ENCODE data around the gene TBCK.

- TF ChIP-seq, protein P1, sequence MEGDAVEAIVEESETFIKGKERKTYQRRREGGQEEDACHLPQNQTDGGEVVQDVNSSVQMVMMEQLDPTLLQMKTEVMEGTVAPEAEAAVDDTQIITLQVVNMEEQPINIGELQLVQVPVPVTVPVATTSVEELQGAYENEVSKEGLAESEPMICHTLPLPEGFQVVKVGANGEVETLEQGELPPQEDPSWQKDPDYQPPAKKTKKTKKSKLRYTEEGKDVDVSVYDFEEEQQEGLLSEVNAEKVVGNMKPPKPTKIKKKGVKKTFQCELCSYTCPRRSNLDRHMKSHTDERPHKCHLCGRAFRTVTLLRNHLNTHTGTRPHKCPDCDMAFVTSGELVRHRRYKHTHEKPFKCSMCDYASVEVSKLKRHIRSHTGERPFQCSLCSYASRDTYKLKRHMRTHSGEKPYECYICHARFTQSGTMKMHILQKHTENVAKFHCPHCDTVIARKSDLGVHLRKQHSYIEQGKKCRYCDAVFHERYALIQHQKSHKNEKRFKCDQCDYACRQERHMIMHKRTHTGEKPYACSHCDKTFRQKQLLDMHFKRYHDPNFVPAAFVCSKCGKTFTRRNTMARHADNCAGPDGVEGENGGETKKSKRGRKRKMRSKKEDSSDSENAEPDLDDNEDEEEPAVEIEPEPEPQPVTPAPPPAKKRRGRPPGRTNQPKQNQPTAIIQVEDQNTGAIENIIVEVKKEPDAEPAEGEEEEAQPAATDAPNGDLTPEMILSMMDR (IDR thresholded peaks at IDR 0.05) = no peak
- TF ChIP-seq POLR2A (IDR thresholded peaks at IDR 0.05) = no peak
These were observed 1.8 kb upstream of the TBCK start for GRCh38 chr4:106317815-106318214.

Data from lower leg skin (tissue), 3 donors.